WTC11 (cell line): ENCODE data around the gene CTDSPL. TPM values are rescaled to one million over a fixed set of nuclear protein-coding genes. Genes with fewer than 3 reads are reported as not detected.

Source experiments
- ATAC-seq: fragments of 200-7000 bp; cut with Tn5 transposase; 2 replicates; pipeline ENCODE4 v1.10.0; 2021; ENCODE audit warnings: mild to moderate bottlenecking, moderate library complexity
- CTCF ChIA-PET: fragments of 300-600 bp; sonication (Branson Sonifier 250); formaldehyde crosslinking; loops from one replicate; lab custom pipeline; 2021; ENCODE audit warnings: antibody characterized with exemption; lab: Charles Lee
- POLR2A ChIA-PET: fragments of 350-600 bp; sonication (Branson Sonifier 250); formaldehyde crosslinking; loops from one replicate; lab custom pipeline; 2021; ENCODE audit warnings: antibody characterized with exemption; lab: Charles Lee
- DNase-seq: peaks from one replicate; pipeline ENCODE4 v3.0.0; 2021; ENCODE audit warnings: low spot score
- H3K27ac Mint-ChIP-seq: 2 replicates; pipeline ENCODE4 v1.8.0; 2021; ENCODE audit warnings: mixed read lengths
- H3K27me3 Mint-ChIP-seq: 2 replicates; pipeline ENCODE4 v1.8.0; 2021; ENCODE audit warnings: low read depth, mild to moderate bottlenecking, moderate library complexity, mixed read lengths
- H3K36me3 Mint-ChIP-seq: 2 replicates; pipeline ENCODE4 v1.8.0; 2021; ENCODE audit warnings: mixed read lengths
- H3K4me1 Mint-ChIP-seq: 2 replicates; pipeline ENCODE4 v1.8.0; 2022; ENCODE audit warnings: mixed read lengths
- H3K4me3 Mint-ChIP-seq: 2 replicates; pipeline ENCODE4 v1.8.0; 2021; ENCODE audit warnings: mild to moderate bottlenecking, moderate library complexity, mixed read lengths
- H3K9me3 Mint-ChIP-seq: 2 replicates; pipeline ENCODE4 v1.8.0; 2021; ENCODE audit warnings: mixed read lengths
- ATF3 ChIP-seq: sonication (generic); formaldehyde crosslinking; conservative IDR thresholded peaks from 2 replicates; pipeline ENCODE4 v1.8.1; 2022; ENCODE audit warnings: mild to moderate bottlenecking, missing genetic modification reagents
- ATF6 ChIP-seq: sonication (generic); formaldehyde crosslinking; IDR thresholded peaks from 2 replicates; pipeline ENCODE4 v1.8.1; 2023; ENCODE audit warnings: mild to moderate bottlenecking, missing genetic modification reagents
- CTCF ChIP-seq: fragments of 200-600 bp; IDR thresholded peaks from 2 replicates; pipeline ENCODE4 v1.8.0; 2022; ENCODE audit warnings: antibody characterized with exemption
- IRF2 ChIP-seq: sonication (generic); formaldehyde crosslinking; IDR thresholded peaks from 2 replicates; pipeline ENCODE4 v1.8.0; 2022; ENCODE audit warnings: low read depth, missing genetic modification reagents, borderline replicate concordance
- JAZF1 ChIP-seq: fragments of 250-450 bp; sonication (Bioruptor Pico); IDR thresholded peaks from 2 replicates; pipeline ENCODE4 v1.9.0; 2021; ENCODE audit warnings: moderate library complexity, mild to moderate bottlenecking, inconsistent platforms
- KAT7 ChIP-seq: sonication (generic); formaldehyde crosslinking; IDR thresholded peaks from 2 replicates; pipeline ENCODE4 v1.8.1; 2023; ENCODE audit warnings: missing genetic modification reagents, mild to moderate bottlenecking, borderline replicate concordance
- MAX ChIP-seq: sonication (generic); formaldehyde crosslinking; IDR thresholded peaks from 2 replicates; pipeline ENCODE4 v1.8.0; 2022; ENCODE audit warnings: mild to moderate bottlenecking, missing genetic modification reagents
- MLX ChIP-seq: sonication (generic); formaldehyde crosslinking; IDR thresholded peaks from 2 replicates; pipeline ENCODE4 v1.8.1; 2023; ENCODE audit warnings: mild to moderate bottlenecking, missing genetic modification reagents, moderate library complexity
- NFYB ChIP-seq: sonication (generic); formaldehyde crosslinking; conservative IDR thresholded peaks from 2 replicates; pipeline ENCODE4 v1.8.0; 2022; ENCODE audit warnings: low read depth, missing genetic modification reagents
- NR1H2 ChIP-seq: sonication (generic); formaldehyde crosslinking; IDR thresholded peaks from 2 replicates; pipeline ENCODE4 v1.9.0; 2021; ENCODE audit warnings: mild to moderate bottlenecking, moderate library complexity, missing genetic modification reagents
- OVOL2 ChIP-seq: fragments of 250-450 bp; sonication (Bioruptor Pico); IDR thresholded peaks from 2 replicates; pipeline ENCODE4 v1.9.0; 2021; ENCODE audit warnings: mild to moderate bottlenecking, borderline replicate concordance
- RORB ChIP-seq: fragments of 250-450 bp; sonication (Bioruptor Pico); IDR thresholded peaks from 2 replicates; pipeline ENCODE4 v1.9.0; 2021; ENCODE audit warnings: mild to moderate bottlenecking
- SOX15 ChIP-seq: fragments of 250-450 bp; sonication (Bioruptor Pico); IDR thresholded peaks from 2 replicates; pipeline ENCODE4 v1.9.0; 2021; ENCODE audit warnings: mild to moderate bottlenecking
- TP53 ChIP-seq: sonication (generic); formaldehyde crosslinking; IDR thresholded peaks from 2 replicates; pipeline ENCODE4 v1.8.1; 2023; ENCODE audit warnings: mild to moderate bottlenecking, missing genetic modification reagents
- USF2 ChIP-seq: sonication (generic); formaldehyde crosslinking; IDR thresholded peaks from 2 replicates; pipeline ENCODE4 v1.8.1; 2023; ENCODE audit warnings: mild to moderate bottlenecking, missing genetic modification reagents, moderate library complexity
- ZBTB43 ChIP-seq: sonication (generic); formaldehyde crosslinking; IDR thresholded peaks from 2 replicates; pipeline ENCODE4 v1.8.1; 2023; ENCODE audit warnings: mild to moderate bottlenecking, missing genetic modification reagents
- ZNF121 ChIP-seq: sonication (generic); formaldehyde crosslinking; IDR thresholded peaks from 2 replicates; pipeline ENCODE4 v1.8.0; 2023; ENCODE audit warnings: missing genetic modification reagents
- ZNF219 ChIP-seq: sonication (generic); formaldehyde crosslinking; IDR thresholded peaks from 2 replicates; pipeline ENCODE4 v1.8.0; 2023; ENCODE audit warnings: missing genetic modification reagents, mild to moderate bottlenecking, borderline replicate concordance
- ZNF281 ChIP-seq: sonication (generic); formaldehyde crosslinking; IDR thresholded peaks from 2 replicates; pipeline ENCODE4 v1.8.0; 2023; ENCODE audit warnings: mild to moderate bottlenecking, missing genetic modification reagents
- ZNF396 ChIP-seq: fragments of 250-450 bp; sonication (Bioruptor Pico); IDR thresholded peaks from 2 replicates; pipeline ENCODE4 v1.8.0; 2021; ENCODE audit warnings: mild to moderate bottlenecking, moderate library complexity, borderline replicate concordance
- ZSCAN18 ChIP-seq: fragments of 250-450 bp; sonication (Bioruptor Pico); IDR thresholded peaks from 2 replicates; pipeline ENCODE4 v2.1.2; 2022; ENCODE audit warnings: mild to moderate bottlenecking, moderate library complexity
- total RNA-seq: library from RNA; stranded (reverse); gene quantifications from 3 replicates; pipeline ENCODE4 v1.2.3, GENCODE V29; 2021

Gene CTDSPL
- total RNA-seq, 1 experiment from 2014 or later, result 41.2 TPM

GRCh38 chr3:38026856-38027255 lies 165.2 kb downstream of the CTDSPL start:
- Mint-ChIP-seq H3K4me3 (no peak overlapping the region), H3K27ac (no peak overlapping the region), H3K36me3 (no peaks in the 10 kb centered on the region), H3K9me3 (no peaks in the 10 kb centered on the region), H3K27me3 (peaks cover 65% of the 10 kb centered on the region), H3K4me1 (peaks cover 17% of the 10 kb centered on the region)
- ChIA-PET POLR2A (no interaction called here), CTCF (no interaction called here)
- ATAC-seq (no peak), DNase-seq (no peak)
- no peak for TF ChIP-seq ATF3 (CRISPR knock-in tag)
- TF ChIP-seq ZNF281, result no peak
- TF ChIP-seq USF2 (CRISPR knock-in tag), result no peak
- no peak for TF ChIP-seq IRF2 (CRISPR knock-in tag)
- TF ChIP-seq OVOL2 (CRISPR knock-in tag), result no peak
- TF ChIP-seq NFYB (CRISPR knock-in tag), result no peak
- no peak for TF ChIP-seq ZNF396 (CRISPR knock-in tag)
- TF ChIP-seq NR1H2 (CRISPR knock-in tag), result no peak
- no peak for TF ChIP-seq CTCF
- TF ChIP-seq ZSCAN18 (CRISPR knock-in tag), result no peak
- no peak for TF ChIP-seq ZBTB43 (CRISPR knock-in tag)
- TF ChIP-seq SOX15 (CRISPR knock-in tag), result no peak
- no peak for TF ChIP-seq RORB (CRISPR knock-in tag)

GRCh38 chr3:38027466-38028465 lies 166.1 kb downstream of the CTDSPL start:
- Mint-ChIP-seq H3K9me3 (no peaks in the 10 kb centered on the region), H3K36me3 (no peaks in the 10 kb centered on the region), H3K27ac (no peak overlapping the region), H3K27me3 (peaks cover 74% of the 10 kb centered on the region), H3K4me1 (peaks cover 17% of the 10 kb centered on the region), H3K4me3 (peak overlapping the region; percentile 75)
- ChIA-PET CTCF (interaction anchor here (1.0 to 3.6 kb wide), 4 partner anchors 24 to 109 kb away, joined by 3 to 32 read pairs (median 6); partner anchors contain the start of gene ACAA1), POLR2A (no interaction called here)
- DNase-seq (no peak), ATAC-seq (no peak)
- TF ChIP-seq ZNF121 (CRISPR knock-in tag) (no peak), ZNF219 (CRISPR knock-in tag) (no peak), MLX (CRISPR knock-in tag) (no peak), ZNF396 (CRISPR knock-in tag) (no peak), MAX (CRISPR knock-in tag) (no peak), KAT7 (CRISPR knock-in tag) (no peak), ATF6 (no peak), TP53 (CRISPR knock-in tag) (no peak), JAZF1 (CRISPR knock-in tag) (no peak)
